Neuronal stem cell (in vitro differentiated cells): Measurements from ENCODE around the gene TFB1M.

Experiments
- DNase-seq: peaks from one replicate; pipeline ENCODE4 v3.0.0-alpha.2; 2013; ENCODE audit warnings: low spot score
- H2AFZ ChIP-seq: one replicate; pipeline ENCODE4 v1.6.1; 2013; ENCODE audit warnings: mild to moderate bottlenecking, low read length, inconsistent platforms
- H2AK5ac ChIP-seq: 2 replicates; pipeline ENCODE4 v1.6.1; 2013; ENCODE audit warnings: low read depth, mild to moderate bottlenecking, inconsistent platforms, low read length, moderate library complexity, mixed read lengths
- H2BK120ac ChIP-seq: 2 replicates; pipeline ENCODE4 v1.6.1; 2013; ENCODE audit warnings: low read depth, mild to moderate bottlenecking, inconsistent platforms, low read length, moderate library complexity, mixed read lengths
- H2BK12ac ChIP-seq: one replicate; pipeline ENCODE4 v1.6.1; 2013; ENCODE audit warnings: low read length, inconsistent platforms
- H2BK15ac ChIP-seq: 2 replicates; pipeline ENCODE4 v1.6.1; 2013; ENCODE audit warnings: mild to moderate bottlenecking, low read length, inconsistent platforms, mixed read lengths
- H2BK5ac ChIP-seq: one replicate; pipeline ENCODE4 v1.6.1; 2013; ENCODE audit warnings: inconsistent platforms, mild to moderate bottlenecking, low read length, moderate library complexity
- H3K14ac ChIP-seq: one replicate; pipeline ENCODE4 v1.6.1; 2013; ENCODE audit warnings: low read length, inconsistent platforms
- H3K18ac ChIP-seq: 2 replicates; pipeline ENCODE4 v1.6.1; 2013; ENCODE audit warnings: low read length, inconsistent platforms
- H3K23ac ChIP-seq: 2 replicates; pipeline ENCODE4 v1.6.1; 2013; ENCODE audit warnings: low read depth, mild to moderate bottlenecking, mixed read lengths, low read length, inconsistent platforms; ENCODE audit not compliant: poor library complexity
- H3K27ac ChIP-seq: replicated peaks from 3 replicates; pipeline ENCODE4 v1.5.1; 2013; ENCODE audit warnings: low read length, inconsistent platforms
- H3K27me3 ChIP-seq, 3 experiments: 2 replicates each; pipeline ENCODE4 v1.6.1; 2013; ENCODE audit warnings: low read length in 3 of 3, mild to moderate bottlenecking in 2 of 3, inconsistent platforms in 1 of 3, low read depth in 1 of 3, mixed read lengths in 1 of 3, moderate library complexity in 1 of 3; ENCODE audit not compliant: control insufficient read depth in 3 of 3, insufficient read depth in 3 of 3
- H3K36me3 ChIP-seq, 2 donors: replicated peaks in 1 of 2; 2 replicates each; pipeline ENCODE4 v1.6.1; 2013; ENCODE audit warnings: low read length in 2 of 2; ENCODE audit not compliant: control insufficient read depth in 2 of 2, insufficient read depth in 2 of 2
- H3K4ac ChIP-seq: 2 replicates; pipeline ENCODE4 v1.6.1; 2013; ENCODE audit warnings: inconsistent platforms, mild to moderate bottlenecking, low read length, moderate library complexity
- H3K4me1 ChIP-seq, 2 donors: 1 replicate in 1 of 2; 2 replicates in 1 of 2; pipeline ENCODE4 v1.6.1; 2013; ENCODE audit warnings: low read length in 2 of 2, low read depth in 1 of 2; ENCODE audit not compliant: control insufficient read depth in 2 of 2, insufficient read depth in 1 of 2
- H3K4me2 ChIP-seq: one replicate; pipeline ENCODE4 v1.6.1; 2013; ENCODE audit warnings: mild to moderate bottlenecking, low read length, inconsistent platforms; ENCODE audit not compliant: insufficient read depth, poor library complexity, severe bottlenecking
- H3K4me3 ChIP-seq, 2 donors: 2 replicates each; pipeline ENCODE4 v1.5.1; 2013; ENCODE audit warnings: low read length in 2 of 2, mild to moderate bottlenecking in 2 of 2, inconsistent platforms in 1 of 2, moderate library complexity in 1 of 2
- H3K79me1 ChIP-seq: one replicate; pipeline ENCODE4 v1.6.1; 2013; ENCODE audit warnings: low read depth, mild to moderate bottlenecking, inconsistent platforms, low read length, moderate library complexity
- H3K9ac ChIP-seq: one replicate; pipeline ENCODE4 v1.6.1; 2013; ENCODE audit warnings: mild to moderate bottlenecking, low read depth, low read length, inconsistent platforms; ENCODE audit not compliant: poor library complexity
- H3K9me3 ChIP-seq, 2 donors: replicated peaks in 1 of 2; 2 replicates each; pipeline versions ENCODE3 to v1.6.1; 2013; ENCODE audit warnings: low read length in 2 of 2, mild to moderate bottlenecking in 2 of 2, inconsistent platforms in 1 of 2, low read depth in 1 of 2, mixed read lengths in 1 of 2, moderate library complexity in 1 of 2; ENCODE audit not compliant: control insufficient read depth in 2 of 2, insufficient read depth in 1 of 2
- H4K8ac ChIP-seq: one replicate; pipeline ENCODE4 v1.6.1; 2013; ENCODE audit warnings: low read depth, mild to moderate bottlenecking, inconsistent platforms, low read length, moderate library complexity
- H4K91ac ChIP-seq: one replicate; pipeline ENCODE4 v1.6.1; 2013; ENCODE audit warnings: low read length, low read depth, mild to moderate bottlenecking, inconsistent platforms; ENCODE audit not compliant: poor library complexity
- WGBS, 2 donors: extraction: QIAGEN DNeasy Blood & Tissue Kit; methylation state at CpG; one replicate each; pipeline ENCODE4 v1.1.7; 2013; ENCODE audit warnings: missing lambda C conversion rate in 2 of 2, mixed read lengths in 1 of 2; ENCODE audit not compliant: insufficient read length in 2 of 2, insufficient replicate concordance in 1 of 2; ENCODE audit errors: extremely low coverage in 2 of 2; 5-methylcytosine and 5-hydroxymethylcytosine counted together

The TFB1M gene

GRCh38 chr6:155278319-155279049, 35.8 kb downstream of the TFB1M start:
- Histone ChIP-seq H3K4me2 (no peak overlapping the region), H2AFZ (no peak overlapping the region), H3K4me1 (peaks cover 7 to 14% of the 10 kb centered on the region in 2 donors), H3K27ac (no peak overlapping the region), H3K27me3 (no peaks in the 10 kb centered on the region), H2BK15ac (no peak overlapping the region), H4K91ac (no peak overlapping the region), H2AK5ac (no peak overlapping the region), H3K9ac (no peak overlapping the region), H3K18ac (no peak overlapping the region), H4K8ac (no peak overlapping the region), H3K79me1 (no peaks in the 10 kb centered on the region), H3K36me3 (peaks cover 6 to 71% of the 10 kb centered on the region in 2 donors), H2BK12ac (no peak overlapping the region), H2BK120ac (no peak overlapping the region), H3K23ac (no peak overlapping the region), H3K14ac (no peak overlapping the region), H3K4ac (no peak overlapping the region), H3K9me3 (peaks cover 0 to 2% of the 10 kb centered on the region in 2 donors), H3K4me3 (no peak overlapping the region), H2BK5ac (no peak overlapping the region)
- WGBS, 2 donors = no CpG with 5 or more reads among the region's 5 CpGs
- DNase-seq = no peak

- H3K9me3 ChIP-seq = peaks cover 0 to 2% of the 10 kb centered on the region in 2 donors
- no peak overlapping the region for H3K27ac ChIP-seq
- no peak overlapping the region for H2BK15ac ChIP-seq
- H3K23ac ChIP-seq = no peak overlapping the region
- H3K9ac ChIP-seq = no peak overlapping the region
- no peak overlapping the region for H2BK120ac ChIP-seq
- no peak overlapping the region for H3K4ac ChIP-seq
- H2BK12ac ChIP-seq = no peak overlapping the region
- H3K14ac ChIP-seq = no peak overlapping the region
- no peaks in the 10 kb centered on the region for H3K27me3 ChIP-seq
- no peak overlapping the region for H4K8ac ChIP-seq
- no peaks in the 10 kb centered on the region for H3K79me1 ChIP-seq
- H3K4me2 ChIP-seq = no peak overlapping the region
- H2BK5ac ChIP-seq = no peak overlapping the region
- no peak overlapping the region for H2AFZ ChIP-seq
- H3K18ac ChIP-seq = no peak overlapping the region
- no peak overlapping the region for H4K91ac ChIP-seq
- H2AK5ac ChIP-seq = no peak overlapping the region
- peaks cover 6 to 56% of the 10 kb centered on the region in 2 donors for H3K36me3 ChIP-seq
- DNase-seq = no peak
- H3K4me1 ChIP-seq = peaks cover 14 to 33% of the 10 kb centered on the region in 2 donors
- H3K4me3 ChIP-seq = no peak overlapping the region
Measured at GRCh38 chr6:155276638-155277037, 37.6 kb downstream of the TFB1M start.

DNA sequence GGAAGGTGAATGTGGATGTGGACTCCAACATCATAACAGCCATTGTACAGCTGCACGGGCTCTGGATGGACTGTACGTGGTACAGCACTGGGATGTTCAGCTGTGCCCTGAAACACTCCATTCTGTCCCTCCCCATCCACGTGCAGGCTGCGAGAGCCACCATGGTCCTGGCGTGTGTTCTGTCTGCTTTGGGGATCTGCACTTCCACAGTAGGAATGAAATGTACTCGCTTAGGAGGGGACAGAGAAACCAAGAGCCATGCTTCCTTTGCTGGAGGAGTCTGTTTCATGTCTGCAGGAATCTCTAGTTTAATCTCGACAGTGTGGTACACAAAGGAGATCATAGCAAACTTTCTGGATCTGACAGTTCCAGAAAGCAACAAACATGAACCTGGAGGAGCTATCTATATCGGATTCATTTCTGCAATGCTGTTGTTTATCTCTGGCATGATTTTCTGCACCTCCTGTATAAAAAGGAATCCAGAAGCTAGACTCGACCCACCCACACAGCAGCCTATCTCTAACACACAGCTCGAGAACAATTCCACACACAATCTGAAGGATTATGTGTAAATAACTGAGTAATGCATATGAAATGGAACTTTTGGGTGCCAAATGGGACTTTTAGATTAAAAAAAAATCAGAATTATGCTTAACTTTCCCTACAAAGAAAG, 38.3 kb downstream of the TFB1M start:
- no peak overlapping the region for H2BK120ac ChIP-seq
- no peak for DNase-seq
- H3K9me3 ChIP-seq = peaks cover 0 to 2% of the 10 kb centered on the region in 2 donors
- peaks cover 6 to 52% of the 10 kb centered on the region in 2 donors for H3K36me3 ChIP-seq
- H3K4me2 ChIP-seq = no peak overlapping the region
- no CpG with 5 or more reads among the region's 10 CpGs for WGBS, 2 donors
- no peak overlapping the region for H2BK15ac ChIP-seq
- peaks cover 14 to 38% of the 10 kb centered on the region in 2 donors for H3K4me1 ChIP-seq
- no peak overlapping the region for H3K4me3 ChIP-seq
- H3K4ac ChIP-seq = no peak overlapping the region
- H3K27me3 ChIP-seq = no peaks in the 10 kb centered on the region
- no peak overlapping the region for H2AK5ac ChIP-seq
- H3K23ac ChIP-seq = no peak overlapping the region
- no peak overlapping the region for H4K91ac ChIP-seq
- no peaks in the 10 kb centered on the region for H3K79me1 ChIP-seq
- H2AFZ ChIP-seq = no peak overlapping the region
- H3K27ac ChIP-seq = peak overlapping the region; percentile 18
- H2BK12ac ChIP-seq = peak overlapping the region; percentile 31
- H3K14ac ChIP-seq = no peak overlapping the region
- no peak overlapping the region for H2BK5ac ChIP-seq
- no peak overlapping the region for H4K8ac ChIP-seq
- H3K9ac ChIP-seq = no peak overlapping the region
- H3K18ac ChIP-seq = no peak overlapping the region

DNA sequence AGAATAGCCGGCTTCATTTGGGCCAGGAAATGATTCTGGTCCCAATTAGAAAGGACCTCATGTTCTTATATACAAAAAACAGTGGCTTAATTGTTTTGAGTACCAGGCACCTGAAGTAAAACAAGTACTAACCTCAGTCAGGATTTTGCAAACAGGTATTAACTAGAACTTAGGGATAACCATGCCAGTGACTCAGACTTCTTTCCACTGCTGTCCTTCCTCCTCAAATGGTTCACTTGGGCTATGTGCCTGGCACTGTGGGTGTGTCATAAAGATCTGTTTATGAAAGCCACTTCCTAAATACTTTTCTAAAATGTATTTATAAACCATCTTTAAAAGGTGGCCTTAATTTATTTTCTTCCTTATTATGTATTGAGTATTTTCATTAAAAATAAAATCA, 39.8 kb downstream of the TFB1M start:
- H3K23ac ChIP-seq = no peak overlapping the region
- H4K91ac ChIP-seq = no peak overlapping the region
- peaks cover 0 to 2% of the 10 kb centered on the region in 2 donors for H3K9me3 ChIP-seq
- no peak overlapping the region for H2AFZ ChIP-seq
- no peak overlapping the region for H2BK5ac ChIP-seq
- no peak for DNase-seq
- no CpG with 5 or more reads among the region's 1 CpG for WGBS, 2 donors
- no peak overlapping the region for H3K18ac ChIP-seq
- no peak overlapping the region for H3K9ac ChIP-seq
- no peak overlapping the region for H2AK5ac ChIP-seq
- no peak overlapping the region for H4K8ac ChIP-seq
- H3K79me1 ChIP-seq = no peaks in the 10 kb centered on the region
- no peak overlapping the region for H3K4me3 ChIP-seq
- peaks cover 19 to 42% of the 10 kb centered on the region in 2 donors for H3K4me1 ChIP-seq
- H3K27me3 ChIP-seq = no peaks in the 10 kb centered on the region
- H3K14ac ChIP-seq = no peak overlapping the region
- H2BK12ac ChIP-seq = no peak overlapping the region
- no peak overlapping the region for H3K4me2 ChIP-seq
- H2BK120ac ChIP-seq = no peak overlapping the region
- peaks cover 6 to 44% of the 10 kb centered on the region in 2 donors for H3K36me3 ChIP-seq
- no peak overlapping the region for H2BK15ac ChIP-seq
- H3K4ac ChIP-seq = no peak overlapping the region
- H3K27ac ChIP-seq = no peak overlapping the region
